Vagina (tissue), 2 donors: ENCODE results near the gene RITA1. TPM values are rescaled to one million over a fixed set of nuclear protein-coding genes. Genes with fewer than 3 reads are reported as not detected.

Experiments
- DNase-seq, 2 donors: peaks; one replicate each; pipeline ENCODE4 v3.0.0-alpha.2; 2017; ENCODE audit errors: extremely low spot score in 2 of 2
- H3K27ac ChIP-seq: fragments of 200-600 bp; sonication (generic); one replicate; pipeline ENCODE4 v1.5.1; 2019
- H3K27me3 ChIP-seq: fragments of 200-600 bp; sonication (generic); one replicate; pipeline ENCODE4 v1.5.1; 2019
- H3K36me3 ChIP-seq, 2 donors: fragments of 200-600 bp; sonication (generic); one replicate each; pipeline ENCODE4 v1.5.1; 2017 to 2019
- H3K4me1 ChIP-seq: fragments of 200-600 bp; sonication (generic); one replicate; pipeline ENCODE4 v1.5.1; 2019
- H3K4me3 ChIP-seq, 2 donors: fragments of 200-600 bp; sonication (generic); 1 replicate in 1 of 2; 2 replicates in 1 of 2; pipeline ENCODE4 v1.5.1; 2016 to 2019
- H3K9me3 ChIP-seq: fragments of 200-600 bp; sonication (generic); one replicate; pipeline ENCODE4 v1.5.1; 2019
- CTCF ChIP-seq, 3 experiments: fragments of 450-650 bp in 2 of 3; fragments of 200-600 bp in 1 of 3; sonication (generic) in 1 of 3; IDR thresholded peaks; one replicate each; pipeline ENCODE4 v1.5.1; 2017 to 2019; ENCODE audit warnings: antibody characterized with exemption in 3 of 3, mild to moderate bottlenecking in 2 of 3, moderate library complexity in 2 of 3
- POLR2A ChIP-seq, 2 donors: fragments of 450-650 bp; IDR thresholded peaks; one replicate each; pipeline ENCODE4 v1.6.1; 2017; ENCODE audit warnings: antibody characterized with exemption in 2 of 2, mild to moderate bottlenecking in 2 of 2, moderate library complexity in 2 of 2
- POLR2AphosphoS5 ChIP-seq, 2 donors: sonication (generic); formaldehyde crosslinking; IDR thresholded peaks; one replicate each; pipeline ENCODE4 v1.9.0; 2017; ENCODE audit warnings: antibody characterized with exemption in 2 of 2, mild to moderate bottlenecking in 2 of 2, low read depth in 1 of 2; ENCODE audit not compliant: insufficient read depth in 1 of 2
- intact Hi-C: fragments of 100-400 bp; cut with DNase I; formaldehyde crosslinking; loops from one replicate; pipeline ENCODE4 v1.15.1; 2023
- total RNA-seq: library from RNA; depleted of rRNA; stranded (reverse); fragments of >200 nt; gene quantifications from one replicate; pipeline ENCODE4 v1.2.3, GENCODE V29; 2016

Gene RITA1
- total RNA-seq, 1 donor from 2014 or later = 14.5 TPM

DNA sequence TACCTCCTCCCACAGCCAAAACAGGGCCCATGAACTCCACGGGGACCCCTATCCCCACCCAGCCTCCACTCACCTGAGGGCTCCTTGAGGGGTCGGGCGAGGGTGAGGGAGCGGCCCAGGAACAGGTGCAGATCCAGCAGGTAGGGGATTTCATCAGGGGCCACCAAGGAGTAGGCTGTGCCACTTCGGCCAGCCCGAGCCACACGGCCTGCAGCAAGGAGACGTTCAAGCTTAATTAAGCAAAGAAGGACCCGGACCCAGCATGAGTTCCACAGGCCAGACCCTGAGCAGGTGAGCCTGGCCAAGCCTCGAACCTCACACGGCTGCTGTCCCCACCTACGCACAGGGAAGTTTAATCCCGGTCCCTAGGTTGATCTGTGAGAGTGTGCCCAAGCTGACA lies 15.8 kb upstream of the RITA1 start:
- H3K36me3 ChIP-seq = peaks cover 10 to 88% of the 10 kb centered on the region in 2 donors

GRCh38 chr12:113170457-113170856 lies 15.1 kb upstream of the RITA1 start:
- intact Hi-C loops = no loop called here
- Histone ChIP-seq H3K27me3 (no peaks in the 10 kb centered on the region), H3K36me3 (peaks cover 4 to 86% of the 10 kb centered on the region in 2 donors)

More for the DNA sequence above, 15.8 kb upstream of the RITA1 start:
- TF ChIP-seq POLR2AphosphoS5 (IDR thresholded peaks at IDR 0.05; ENCODE audit: insufficient read depth in 1 of 2, low read depth in 1 of 2) (no peak), POLR2A (IDR thresholded peaks at IDR 0.05) (no peak)
- H3K27ac ChIP-seq = no peak overlapping the region
- no peak overlapping the region for H3K4me3 ChIP-seq
- intact Hi-C loops = no loop called here
- no peaks in the 10 kb centered on the region for H3K4me1 ChIP-seq
- no peaks in the 10 kb centered on the region for H3K27me3 ChIP-seq
- no peak for DNase-seq
- no peaks in the 10 kb centered on the region for H3K9me3 ChIP-seq

GRCh38 chr12:113170926-113171325 lies 14.6 kb upstream of the RITA1 start:
- H3K36me3 ChIP-seq = peaks cover 3 to 85% of the 10 kb centered on the region in 2 donors
- no peak overlapping the region for H3K4me3 ChIP-seq
- H3K4me1 ChIP-seq = no peaks in the 10 kb centered on the region
- DNase-seq = no peak
- no peaks in the 10 kb centered on the region for H3K27me3 ChIP-seq
- no peaks in the 10 kb centered on the region for H3K9me3 ChIP-seq
- no peak overlapping the region for H3K27ac ChIP-seq
- intact Hi-C loops = no loop called here
- no peak for TF ChIP-seq POLR2A (IDR thresholded peaks at IDR 0.05)
- no peak for TF ChIP-seq CTCF (IDR thresholded peaks at IDR 0.05)
- TF ChIP-seq POLR2AphosphoS5 (IDR thresholded peaks at IDR 0.05; ENCODE audit: insufficient read depth in 1 of 2, low read depth in 1 of 2) = no peak

More at GRCh38 chr12:113170457-113170856, 15.1 kb upstream of the RITA1 start:
- Histone ChIP-seq H3K27ac (no peak overlapping the region), H3K9me3 (no peaks in the 10 kb centered on the region), H3K4me3 (no peak overlapping the region), H3K4me1 (no peaks in the 10 kb centered on the region)
- no peak for DNase-seq
- no peak for TF ChIP-seq POLR2AphosphoS5 (IDR thresholded peaks at IDR 0.05; ENCODE audit: insufficient read depth in 1 of 2, low read depth in 1 of 2)
- TF ChIP-seq POLR2A (IDR thresholded peaks at IDR 0.05) = no peak
- no peak for TF ChIP-seq CTCF (IDR thresholded peaks at IDR 0.05)

- no peaks in the 10 kb centered on the region for H3K9me3 ChIP-seq
- H3K36me3 ChIP-seq = peaks cover 3 to 85% of the 10 kb centered on the region in 2 donors
- intact Hi-C loops = no loop called here
- no peaks in the 10 kb centered on the region for H3K27me3 ChIP-seq
- DNase-seq = no peak
- H3K4me3 ChIP-seq = no peak overlapping the region
- no peak overlapping the region for H3K27ac ChIP-seq
- no peak for TF ChIP-seq CTCF (IDR thresholded peaks at IDR 0.05)
- no peak for TF ChIP-seq POLR2A (IDR thresholded peaks at IDR 0.05)
- TF ChIP-seq POLR2AphosphoS5 (IDR thresholded peaks at IDR 0.05; ENCODE audit: insufficient read depth in 1 of 2, low read depth in 1 of 2) = no peak
- no peaks in the 10 kb centered on the region for H3K4me1 ChIP-seq
Observed at GRCh38 chr12:113171543-113171942, 14.0 kb upstream of the RITA1 start.

GRCh38 chr12:113172185-113172584 lies 13.3 kb upstream of the RITA1 start:
- TF ChIP-seq CTCF (IDR thresholded peaks at IDR 0.05) = no peak
- TF ChIP-seq POLR2A (IDR thresholded peaks at IDR 0.05) = no peak
- no peak for TF ChIP-seq POLR2AphosphoS5 (IDR thresholded peaks at IDR 0.05; ENCODE audit: insufficient read depth in 1 of 2, low read depth in 1 of 2)
- no peak for DNase-seq
- intact Hi-C loops = no loop called here
- peaks cover 3 to 92% of the 10 kb centered on the region in 2 donors for H3K36me3 ChIP-seq
- H3K4me3 ChIP-seq = no peak overlapping the region
- H3K27me3 ChIP-seq = no peaks in the 10 kb centered on the region
- H3K27ac ChIP-seq = no peak overlapping the region
- no peaks in the 10 kb centered on the region for H3K4me1 ChIP-seq
- H3K9me3 ChIP-seq = no peaks in the 10 kb centered on the region
